GM13977 (cell line): ENCODE results near the gene ALS2CL.

Experiments used
- DNase-seq: peaks from one replicate; pipeline ENCODE4 v3.0.0; 2012; ENCODE audit warnings: low spot score
- CTCF ChIP-seq: IDR thresholded peaks from 2 replicates; pipeline ENCODE4 v1.5.1; 2012; ENCODE audit warnings: mild to moderate bottlenecking, control low read depth; ENCODE audit not compliant: insufficient read depth; ENCODE audit errors: extremely low read depth, missing control alignments
- in situ Hi-C: fragments of 300-500 bp; cut with MboI; formaldehyde crosslinking; loops from one replicate; pipeline ENCODE4 v1.12.0; 2022; ENCODE audit warnings: low sequenced_read_pairs, low pct_unique_long_range_greater_than_20kb, mixed read lengths, inconsistent platforms; ENCODE audit not compliant: unreplicated experiment

The ALS2CL gene

GRCh38 chr3:46733026-46733800, 39.7 kb upstream of the ALS2CL start:
- in situ Hi-C loops: no loop called here
- DNase-seq: no peak

GRCh38 chr3:46731795-46732194, 38.3 kb upstream of the ALS2CL start:
- DNase-seq: no peak

More at GRCh38 chr3:46733026-46733800, 39.7 kb upstream of the ALS2CL start:
- no peak for TF ChIP-seq CTCF

GRCh38 chr3:46730819-46731218, 37.3 kb upstream of the ALS2CL start:
- TF ChIP-seq CTCF: no peak
- DNase-seq: no peak
- in situ Hi-C loops: no loop called here

More at GRCh38 chr3:46731795-46732194, 38.3 kb upstream of the ALS2CL start:
- no peak for TF ChIP-seq CTCF
- in situ Hi-C loops: no loop called here

- no peak for TF ChIP-seq CTCF
- DNase-seq: no peak
- in situ Hi-C loops: no loop called here
Observed at GRCh38 chr3:46729038-46729437, 35.6 kb upstream of the ALS2CL start.

GRCh38 chr3:46725621-46726314, 32.3 kb upstream of the ALS2CL start:
- in situ Hi-C loops: no loop called here
- DNase-seq: no peak

GRCh38 chr3:46724424-46724823, 30.9 kb upstream of the ALS2CL start:
- in situ Hi-C loops: no loop called here
- DNase-seq: no peak
- no peak for TF ChIP-seq CTCF

More at GRCh38 chr3:46725621-46726314, 32.3 kb upstream of the ALS2CL start:
- no peak for TF ChIP-seq CTCF
